K562 (cell line): ENCODE results near the gene HRAS. TPM values are rescaled to one million over a fixed set of nuclear protein-coding genes. Genes with fewer than 3 reads are reported as not detected.

Experiments
- GATAD2B ChIP-seq: fragments of 450-650 bp; IDR thresholded peaks from 2 replicates; pipeline ENCODE4 v1.6.1; 2017; ENCODE audit warnings: mild to moderate bottlenecking, borderline replicate concordance
- MLX ChIP-seq, 2 experiments: fragments of 450-650 bp in 1 of 2; sonication (generic) in 1 of 2; formaldehyde crosslinking; conservative IDR thresholded peaks; 2 replicates each; pipeline versions ENCODE4 v1.4.0 to v1.8.1; 2020 to 2022; ENCODE audit warnings: mild to moderate bottlenecking in 1 of 2, missing genetic modification reagents in 1 of 2
- NFXL1 ChIP-seq: fragments of 450-650 bp; formaldehyde crosslinking; IDR thresholded peaks from 2 replicates; pipeline ENCODE4 v1.4.0; 2021; ENCODE audit warnings: mild to moderate bottlenecking
- SMAD2 ChIP-seq: fragments of 150-350 bp; IDR thresholded peaks from 2 replicates; pipeline ENCODE4 v1.6.1; 2014; ENCODE audit warnings: low read depth, mild to moderate bottlenecking, low read length
- SREBF2 ChIP-seq: sonication (generic); formaldehyde crosslinking; IDR thresholded peaks from 2 replicates; pipeline ENCODE4 v1.4.0; 2020; ENCODE audit warnings: mild to moderate bottlenecking, missing genetic modification reagents
- STAT6 ChIP-seq: sonication (generic); formaldehyde crosslinking; IDR thresholded peaks from 2 replicates; pipeline ENCODE4 v1.8.1; 2023; ENCODE audit warnings: mild to moderate bottlenecking, missing genetic modification reagents
- TEAD4 ChIP-seq, 2 experiments: sonication (generic) in 1 of 2; formaldehyde crosslinking in 1 of 2; IDR thresholded peaks; 2 replicates each; pipeline versions ENCODE4 v1.6.1 to v1.8.0; 2012 to 2022; ENCODE audit warnings: borderline replicate concordance in 1 of 2, inconsistent platforms in 1 of 2, low read length in 1 of 2, mild to moderate bottlenecking in 1 of 2, missing genetic modification reagents in 1 of 2
- USF2 ChIP-seq: sonication (generic); formaldehyde crosslinking; IDR thresholded peaks from 2 replicates; pipeline ENCODE4 v1.5.0; 2020; ENCODE audit warnings: missing genetic modification reagents
- ZBTB26 ChIP-seq: fragments of 450-650 bp; formaldehyde crosslinking; IDR thresholded peaks from 2 replicates; pipeline ENCODE4 v1.4.0; 2022; ENCODE audit warnings: missing genetic modification characterization
- ZBTB33 ChIP-seq: sonication (generic); formaldehyde crosslinking; IDR thresholded peaks from 2 replicates; pipeline ENCODE4 v1.8.1; 2023; ENCODE audit warnings: mild to moderate bottlenecking, missing genetic modification reagents
- ZBTB34 ChIP-seq: fragments of 250-450 bp; sonication (Bioruptor Pico); IDR thresholded peaks from 2 replicates; pipeline ENCODE4 v1.8.0; 2021; ENCODE audit warnings: mild to moderate bottlenecking, moderate library complexity
- ZNF354B ChIP-seq: fragments of 250-450 bp; sonication (Bioruptor Pico); IDR thresholded peaks from 2 replicates; pipeline ENCODE4 v1.4.0; 2020
- ZNF384 ChIP-seq: IDR thresholded peaks from 2 replicates; pipeline ENCODE4 v1.6.1; 2012; ENCODE audit warnings: low read depth, low read length, improper control_type of control experiment
- ZNF639 ChIP-seq, 2 experiments: fragments of 200-800 bp in 1 of 2; sonication (Bioruptor generic) in 1 of 2; sonication (generic) in 1 of 2; formaldehyde crosslinking in 1 of 2; IDR thresholded peaks in 1 of 2; conservative IDR thresholded peaks in 1 of 2; 2 replicates each; pipeline versions ENCODE4 v1.5.0 to v1.6.1; 2016 to 2020; ENCODE audit warnings: missing compliant biosample characterization in 1 of 2, missing genetic modification characterization in 1 of 2, missing genetic modification reagents in 1 of 2
- polyA plus RNA-seq, 8 experiments: library from polyadenylated mRNA; depleted of rRNA in 4 of 8; stranded (reverse) in 5 of 8; unstranded in 3 of 8; fragments of >200 nt; fragmentation: Nextera tagmentation in 2 of 8; fragmentation: Illumina TruSeq in 1 of 8; extraction: Ambion mirVana in 2 of 8; extraction: Trizol in 1 of 8; gene quantifications; 2 replicates each; pipeline versions ENCODE4 v1.2.1 to v1.2.3, GENCODE V29; 2011 to 2014; ENCODE audit warnings: inconsistent platforms in 1 of 8, missing spikeins in 1 of 8
- total RNA-seq, 7 experiments: library from RNA; depleted of rRNA in 6 of 7; stranded (reverse); fragments of >200 nt in 6 of 7; fragmentation: Illumina TruSeq in 2 of 7; extraction: Trizol in 2 of 7; gene quantifications; 2 replicates each; pipeline versions ENCODE4 v1.2.1 to v1.2.3, GENCODE V29; 2011 to 2021; ENCODE audit warnings: low replicate concordance in 1 of 7

HRAS gene
- total and polyA plus RNA-seq, 9 of the 15 experiments (the other 6 are each of a cell fraction or from before 2014, with no cell fraction given): 2.8 to 73.5 (median 29.6) TPM

GRCh38 chr11:506238-506994, 29.0 kb downstream of the HRAS start (continued):
- TF ChIP-seq STAT6 (CRISPR knock-in tag) (0 out of 2 replicates have a peak, but pooled peaks have one; percentile 59), GATAD2B (no peak), USF2 (peak; percentile 88), TEAD4 (IDR thresholded peaks at IDR 0.05; ENCODE audit: low read length) (0 out of 2 replicates have a peak, but pooled peaks have one; percentile 4), TEAD4 (CRISPR knock-in tag; IDR thresholded peaks at IDR 0.05; ENCODE audit: borderline replicate concordance) (no peak), ZNF639 (CRISPR knock-in tag; conservative IDR thresholded peaks at IDR 0.05 in 1 of 2, IDR thresholded peaks at IDR 0.05 in 1 of 2) (no peak; a peak in 1 of 4 replicates), SMAD2 (no peak), MLX (CRISPR knock-in tag; conservative IDR thresholded peaks at IDR 0.05) (no peak), ZBTB26 (CRISPR knock-in tag) (no peak), ZNF384 (no peak), SREBF2 (CRISPR knock-in tag) (no peak), ZBTB34 (CRISPR knock-in tag) (no peak), NFXL1 (CRISPR knock-in tag) (0 out of 2 replicates have a peak, but pooled peaks have one; percentile 53), ZNF354B (CRISPR knock-in tag) (no peak), ZBTB33 (CRISPR knock-in tag) (no peak)
